ENCODE results near the gene PHRF1.
"Not testable (repeated sequence)": the region's sequence is repeated elsewhere in the genome, so short reads cannot be mapped to it uniquely, and the experiment has no call there.

The PHRF1 gene

DNA sequence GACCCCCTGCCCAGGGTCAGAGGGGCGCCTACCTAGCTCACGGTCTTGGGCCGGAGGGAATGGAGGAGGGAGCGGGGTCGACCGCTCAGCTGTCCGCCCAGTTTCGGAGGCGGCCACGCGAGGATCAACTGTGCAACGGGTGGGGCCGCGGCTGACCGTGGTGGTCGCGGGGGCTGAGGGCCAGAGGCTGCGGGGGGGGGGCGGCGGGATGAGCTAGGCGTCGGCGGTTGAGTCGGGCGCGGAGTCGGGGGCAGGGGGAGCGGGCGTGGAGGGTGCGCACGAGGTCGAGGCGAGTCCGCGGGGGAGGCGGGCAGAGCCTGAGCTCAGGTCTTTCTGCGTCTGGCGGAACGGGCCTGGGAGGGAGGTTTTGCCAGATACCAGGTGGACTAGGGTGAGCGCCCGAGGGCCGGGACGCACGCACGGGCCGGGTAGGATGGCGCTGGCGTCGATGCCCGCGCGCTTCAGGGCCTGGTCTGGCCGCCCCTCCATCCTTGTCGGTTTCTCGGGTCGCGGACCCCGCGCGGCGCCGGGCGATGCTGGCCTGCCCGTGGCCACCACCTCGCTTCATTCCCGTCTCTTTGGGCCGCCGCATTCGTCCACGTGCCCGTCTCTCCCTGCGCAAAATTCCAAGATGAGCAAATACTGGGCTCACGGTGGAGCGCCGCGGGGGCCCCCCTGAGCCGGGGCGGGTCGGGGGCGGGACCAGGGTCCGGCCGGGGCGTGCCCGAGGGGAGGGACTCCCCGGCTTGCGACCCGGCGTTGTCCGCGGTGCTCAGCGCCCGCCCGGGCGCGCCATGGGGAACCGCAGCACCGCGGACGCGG lies 60.5 kb downstream of the PHRF1 start, which contains the start of gene DRD4:
DRD4 (plus strand) TSS at position 759 of the 822 bp plus-strand sequence; CDS start at position 795, 36 bp downstream.
- DNase-seq = no peak

DNA sequence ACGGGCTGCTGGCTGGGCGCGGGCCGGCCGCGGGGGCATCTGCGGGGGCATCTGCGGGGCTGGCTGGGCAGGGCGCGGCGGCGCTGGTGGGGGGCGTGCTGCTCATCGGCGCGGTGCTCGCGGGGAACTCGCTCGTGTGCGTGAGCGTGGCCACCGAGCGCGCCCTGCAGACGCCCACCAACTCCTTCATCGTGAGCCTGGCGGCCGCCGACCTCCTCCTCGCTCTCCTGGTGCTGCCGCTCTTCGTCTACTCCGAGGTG lies 61.0 kb downstream of the PHRF1 start:
- DNase-seq = no peak

DNA sequence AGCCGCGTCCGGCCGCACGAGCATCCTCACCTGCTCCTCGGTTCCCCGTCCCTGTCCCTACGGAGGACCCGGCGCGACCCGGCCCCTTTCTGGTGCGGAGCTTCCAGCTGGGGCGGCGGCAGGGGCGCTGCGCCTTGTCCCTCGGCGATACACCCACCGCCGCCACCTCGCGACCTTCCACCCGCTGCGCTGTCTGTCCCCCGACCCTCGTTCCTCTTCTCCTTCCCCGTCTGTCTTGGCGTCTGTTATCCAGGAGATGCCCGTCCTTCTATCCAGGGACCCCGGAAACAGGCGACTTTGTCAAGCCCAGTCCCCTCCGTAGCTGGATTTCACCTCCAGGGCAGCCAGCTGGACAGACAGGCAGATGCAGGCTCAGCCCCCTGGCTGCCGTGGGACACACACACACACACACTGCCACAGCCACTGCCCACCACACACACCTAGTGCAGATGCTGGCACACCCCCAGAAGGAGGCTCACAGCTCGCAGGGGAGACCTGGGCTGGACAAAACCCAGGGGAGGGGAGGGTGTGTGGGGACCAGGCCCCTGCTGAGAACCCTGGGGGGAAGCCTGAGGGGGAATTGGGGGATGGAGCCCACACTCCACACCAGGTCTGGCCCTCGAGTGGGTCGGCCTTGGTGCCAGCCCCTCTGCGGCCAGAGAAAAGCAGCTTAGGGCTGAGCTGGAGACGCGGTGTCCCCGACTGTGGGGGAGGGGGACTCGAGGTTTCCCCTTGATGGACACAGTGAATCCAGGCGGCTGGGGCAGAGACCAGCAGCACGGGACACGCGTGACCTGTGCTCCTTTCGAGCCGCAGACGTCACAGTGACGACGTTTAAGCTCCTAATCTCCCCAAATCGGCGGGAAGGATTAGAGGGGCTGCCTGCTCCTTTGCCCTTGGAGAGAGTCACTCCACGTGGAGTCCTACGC lies 61.6 kb downstream of the PHRF1 start:
- no peak for DNase-seq

DNA sequence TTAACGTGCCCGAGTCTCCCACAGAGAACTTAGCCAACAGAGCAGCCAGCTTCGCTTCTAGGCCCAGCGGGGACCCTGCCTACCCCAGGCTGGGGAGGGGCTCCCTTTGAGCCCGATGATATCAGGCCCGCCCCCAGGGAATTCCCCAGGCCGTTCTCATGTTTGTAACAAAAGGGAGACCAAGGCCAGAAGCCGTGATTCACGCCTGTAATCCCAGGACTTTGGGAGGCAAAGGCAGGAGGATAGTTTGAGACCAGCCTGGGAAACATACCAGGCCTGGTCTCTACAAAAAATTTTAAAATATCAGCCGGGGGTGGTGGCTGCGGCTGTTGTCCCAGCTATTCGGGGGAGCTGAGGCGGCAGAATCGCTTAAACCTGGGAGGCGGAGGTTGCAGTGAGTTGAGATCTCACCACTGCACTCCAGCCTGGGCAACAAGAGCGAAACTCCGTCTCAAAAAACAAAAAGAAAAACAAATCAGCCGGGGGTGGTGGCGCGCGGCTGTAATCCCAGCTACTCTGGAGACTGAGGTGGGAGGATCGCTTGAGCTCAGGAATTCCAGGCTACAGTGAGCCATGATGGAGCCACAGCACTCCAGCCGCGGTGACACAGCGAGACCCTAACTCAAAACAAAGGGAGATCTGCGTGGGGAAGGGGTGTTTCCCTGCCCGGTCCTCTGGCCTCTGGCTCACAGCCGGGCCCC lies 62.5 kb downstream of the PHRF1 start:
- DNase-seq = no peak

DNA sequence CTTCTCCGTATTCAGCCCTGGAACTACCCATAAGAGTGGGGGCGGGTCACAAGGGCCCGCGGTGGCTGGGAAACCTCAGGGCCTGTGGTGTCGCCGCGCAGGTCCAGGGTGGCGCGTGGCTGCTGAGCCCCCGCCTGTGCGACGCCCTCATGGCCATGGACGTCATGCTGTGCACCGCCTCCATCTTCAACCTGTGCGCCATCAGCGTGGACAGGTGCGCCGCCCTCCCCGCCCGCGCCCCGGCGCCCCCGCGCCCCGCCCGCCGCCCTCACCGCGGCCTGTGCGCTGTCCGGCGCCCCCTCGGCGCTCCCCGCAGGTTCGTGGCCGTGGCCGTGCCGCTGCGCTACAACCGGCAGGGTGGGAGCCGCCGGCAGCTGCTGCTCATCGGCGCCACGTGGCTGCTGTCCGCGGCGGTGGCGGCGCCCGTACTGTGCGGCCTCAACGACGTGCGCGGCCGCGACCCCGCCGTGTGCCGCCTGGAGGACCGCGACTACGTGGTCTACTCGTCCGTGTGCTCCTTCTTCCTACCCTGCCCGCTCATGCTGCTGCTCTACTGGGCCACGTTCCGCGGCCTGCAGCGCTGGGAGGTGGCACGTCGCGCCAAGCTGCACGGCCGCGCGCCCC lies 63.2 kb downstream of the PHRF1 start:
- DNase-seq = no peak

DNA sequence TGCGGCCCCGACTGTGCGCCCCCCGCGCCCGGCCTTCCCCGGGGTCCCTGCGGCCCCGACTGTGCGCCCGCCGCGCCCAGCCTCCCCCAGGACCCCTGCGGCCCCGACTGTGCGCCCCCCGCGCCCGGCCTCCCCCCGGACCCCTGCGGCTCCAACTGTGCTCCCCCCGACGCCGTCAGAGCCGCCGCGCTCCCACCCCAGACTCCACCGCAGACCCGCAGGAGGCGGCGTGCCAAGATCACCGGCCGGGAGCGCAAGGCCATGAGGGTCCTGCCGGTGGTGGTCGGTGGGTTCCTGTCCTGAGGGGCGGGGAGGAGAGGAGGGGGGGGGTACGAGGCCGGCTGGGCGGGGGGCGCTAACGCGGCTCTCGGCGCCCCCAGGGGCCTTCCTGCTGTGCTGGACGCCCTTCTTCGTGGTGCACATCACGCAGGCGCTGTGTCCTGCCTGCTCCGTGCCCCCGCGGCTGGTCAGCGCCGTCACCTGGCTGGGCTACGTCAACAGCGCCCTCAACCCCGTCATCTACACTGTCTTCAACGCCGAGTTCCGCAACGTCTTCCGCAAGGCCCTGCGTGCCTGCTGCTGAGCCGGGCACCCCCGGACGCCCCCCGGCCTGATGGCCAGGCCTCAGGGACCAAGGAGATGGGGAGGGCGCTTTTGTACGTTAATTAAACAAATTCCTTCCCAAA lies 63.9 kb downstream of the PHRF1 start:
- DNase-seq = no peak

DNA sequence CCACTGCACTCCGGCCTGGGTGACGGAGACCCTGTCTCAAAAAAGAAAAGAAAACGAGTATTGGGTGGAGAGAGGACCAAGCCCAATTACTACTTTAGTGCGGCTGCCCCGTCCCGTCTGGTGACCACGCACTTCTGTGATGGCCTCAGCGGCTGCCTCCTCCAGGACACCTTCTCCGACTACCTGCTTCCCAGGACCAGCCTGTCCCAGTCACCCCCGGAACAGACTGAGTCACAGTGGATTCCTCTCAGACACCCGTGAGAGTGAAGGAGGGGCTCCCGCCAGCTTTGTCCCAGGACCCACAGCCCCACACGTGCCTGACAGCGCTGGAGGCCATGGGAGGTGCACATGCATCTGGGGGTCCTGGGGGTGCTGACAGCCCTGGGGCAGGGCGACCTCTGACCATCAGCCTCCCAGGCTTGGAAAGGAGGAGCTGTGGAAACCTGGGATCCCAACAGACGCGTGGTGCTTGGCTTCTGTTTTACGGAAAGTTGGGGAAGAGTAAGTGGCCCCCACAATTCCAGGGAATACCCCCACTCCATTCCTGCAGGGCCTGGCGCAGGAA lies 65.6 kb downstream of the PHRF1 start:
- no peak for DNase-seq

DNA sequence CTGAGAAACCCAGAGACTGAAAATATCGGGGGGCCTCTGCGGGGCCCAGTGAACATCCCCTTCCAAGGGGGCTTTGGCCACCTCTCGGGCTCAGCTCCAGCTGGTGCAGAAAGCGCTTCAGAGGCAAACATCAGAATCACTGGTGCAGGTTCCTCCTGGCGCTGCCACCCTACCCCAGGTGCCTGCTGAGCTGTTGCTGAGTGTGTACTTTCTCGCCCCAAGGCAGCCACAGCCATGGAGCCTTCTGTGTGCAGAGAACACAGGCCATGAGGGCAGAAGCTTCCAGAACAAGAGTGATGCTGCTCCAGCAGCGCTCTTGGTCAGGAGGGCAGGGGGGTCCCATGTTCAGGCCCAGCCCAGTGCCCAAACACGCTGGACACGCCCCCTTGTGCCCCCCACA lies 67.1 kb downstream of the PHRF1 start:
- DNase-seq = no peak

DNA sequence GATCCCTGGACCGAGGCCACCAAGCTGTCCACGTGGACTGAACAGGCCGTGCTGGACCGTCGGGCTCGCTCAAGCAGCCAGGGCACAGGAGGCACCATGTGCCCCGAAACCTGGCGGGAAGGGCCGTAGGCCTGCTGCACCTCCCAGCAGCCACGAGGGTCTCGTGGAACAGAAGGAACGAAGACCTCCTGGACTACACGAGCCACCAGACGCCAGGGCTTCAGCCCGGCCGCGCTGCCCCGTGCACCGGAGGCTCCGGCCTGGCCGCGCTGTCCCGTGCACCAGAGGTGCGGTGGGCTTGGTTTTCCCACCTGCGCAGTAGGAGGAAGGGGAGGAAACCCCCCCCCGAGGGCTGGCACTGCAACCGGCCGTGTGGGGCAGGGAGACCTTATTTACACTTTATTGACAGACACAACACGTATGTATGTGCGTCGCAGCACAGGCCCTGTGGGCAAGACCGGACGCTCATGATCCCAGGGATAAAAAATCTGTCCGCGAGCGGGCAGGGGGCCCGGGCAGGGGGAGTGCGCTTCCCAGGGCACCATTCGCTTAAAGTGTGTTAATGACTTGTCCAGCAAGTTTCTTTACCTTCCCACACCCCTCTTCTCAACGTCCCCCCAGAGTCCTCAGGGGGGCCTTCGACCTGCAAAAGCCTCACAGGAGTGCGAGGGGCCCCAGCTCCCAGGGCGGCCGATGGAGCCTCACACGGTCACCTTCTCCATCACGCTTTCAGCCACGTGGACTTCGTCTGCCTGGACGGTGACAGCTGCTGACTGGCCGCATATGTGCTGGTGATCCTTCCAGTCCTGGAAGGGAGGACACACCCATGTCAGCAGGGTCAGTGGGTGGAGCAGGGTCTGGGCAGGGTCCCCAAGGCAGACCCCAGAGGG lies 67.8 kb downstream of the PHRF1 start:
- DNase-seq = no peak

DNA sequence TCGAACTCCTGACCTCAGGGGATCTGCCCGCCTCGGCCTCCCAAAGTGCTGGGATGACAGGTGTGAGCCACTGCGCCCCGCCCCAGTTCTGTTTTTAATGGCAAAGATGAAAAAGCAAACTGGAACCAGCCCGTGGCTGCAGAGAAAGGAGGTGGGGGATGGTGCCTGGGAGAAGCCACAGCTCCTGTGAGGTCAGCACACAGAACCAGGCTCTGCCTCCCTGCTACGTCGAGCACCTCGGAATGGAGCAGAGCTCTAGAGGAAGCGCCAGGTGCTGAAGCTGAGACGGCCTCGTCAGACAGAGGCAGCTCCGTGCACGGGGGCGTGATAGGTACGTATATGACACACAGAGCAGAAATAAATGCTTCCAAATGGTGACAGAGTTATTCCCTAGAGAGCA lies 69.3 kb downstream of the PHRF1 start:
- no peak for DNase-seq

DNA sequence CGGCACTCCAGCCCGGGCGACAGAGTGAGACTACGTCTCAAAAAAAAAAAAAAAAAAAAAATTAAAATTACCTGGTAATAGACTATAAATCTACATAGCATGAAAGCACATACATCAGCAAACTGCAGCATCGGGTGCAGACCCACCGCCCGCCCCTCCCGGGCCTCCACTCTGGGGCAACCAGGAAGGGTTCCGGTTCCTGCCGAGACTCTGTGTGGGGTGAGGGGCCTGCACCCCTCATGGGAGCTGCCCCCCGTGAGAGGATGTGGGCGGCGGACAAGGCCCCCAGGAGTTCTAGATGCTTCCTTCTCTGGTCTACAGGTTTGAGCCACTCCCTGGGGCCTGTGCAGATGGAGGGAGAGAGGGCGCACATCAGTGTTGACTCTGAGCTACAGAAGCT lies 69.9 kb downstream of the PHRF1 start:
- no peak for DNase-seq

DNA sequence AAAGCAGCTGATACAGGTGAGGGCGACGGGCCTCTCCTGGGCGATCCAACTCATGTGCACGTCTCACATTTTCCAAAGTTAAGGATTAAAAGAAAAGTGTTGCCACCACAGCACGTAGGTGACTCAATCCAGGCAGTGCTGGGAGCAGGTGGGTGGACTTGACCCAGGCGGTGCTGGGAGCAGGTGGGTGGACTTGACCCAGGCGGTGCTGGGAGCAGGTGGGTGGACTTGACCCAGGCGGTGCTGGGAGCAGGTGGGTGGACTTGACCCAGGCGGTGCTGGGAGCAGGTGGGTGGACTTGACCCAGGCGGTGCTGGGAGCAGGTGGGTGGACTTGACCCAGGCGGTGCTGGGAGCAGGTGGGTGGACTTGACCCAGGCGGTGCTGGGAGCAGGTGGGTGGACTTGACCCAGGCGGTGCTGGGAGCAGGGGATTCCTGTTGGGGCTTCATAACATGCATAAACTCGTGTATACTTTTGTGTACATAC lies 71.4 kb downstream of the PHRF1 start:
- not testable (repeated sequence) for DNase-seq

DNA sequence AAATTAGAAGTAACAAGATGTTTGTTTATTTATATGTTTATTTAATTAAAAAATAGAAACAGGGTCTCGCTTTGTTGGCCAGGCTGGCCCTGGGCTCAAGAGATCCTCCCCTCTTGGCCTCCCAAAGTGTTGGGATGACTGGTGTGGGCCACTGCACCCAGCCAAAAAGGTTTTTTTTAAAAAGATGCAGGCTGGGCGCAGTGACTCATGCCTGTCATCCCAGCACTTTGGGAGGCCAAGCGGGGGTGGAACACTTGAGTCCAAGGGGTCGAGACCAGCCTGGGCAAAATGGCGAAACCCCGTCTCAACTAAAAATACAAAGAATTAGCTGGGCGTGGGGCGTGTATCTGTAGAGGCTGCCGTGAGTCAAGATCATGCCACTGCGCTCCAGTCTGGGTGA lies 74.2 kb downstream of the PHRF1 start:
- DNase-seq = no peak

DNA sequence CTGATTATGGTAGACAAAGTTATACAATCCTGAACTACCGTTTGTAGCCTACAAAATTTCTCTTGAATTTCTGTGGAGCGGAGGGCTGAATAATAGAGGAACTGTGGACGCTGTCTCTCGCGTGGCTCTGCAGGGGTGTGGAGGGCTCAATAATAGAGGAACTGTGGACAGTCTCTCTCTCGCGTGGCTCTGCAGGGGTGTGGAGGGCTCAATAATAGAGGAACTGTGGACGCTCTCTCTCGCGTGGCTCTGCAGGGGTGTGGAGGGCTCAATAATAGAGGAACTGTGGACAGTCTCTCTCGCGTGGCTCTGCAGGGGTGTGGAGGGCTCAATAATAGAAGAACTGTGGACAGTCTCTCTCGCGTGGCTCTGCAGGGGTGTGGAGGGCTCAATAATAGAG lies 76.9 kb downstream of the PHRF1 start:
- not testable (repeated sequence) for DNase-seq

DNA sequence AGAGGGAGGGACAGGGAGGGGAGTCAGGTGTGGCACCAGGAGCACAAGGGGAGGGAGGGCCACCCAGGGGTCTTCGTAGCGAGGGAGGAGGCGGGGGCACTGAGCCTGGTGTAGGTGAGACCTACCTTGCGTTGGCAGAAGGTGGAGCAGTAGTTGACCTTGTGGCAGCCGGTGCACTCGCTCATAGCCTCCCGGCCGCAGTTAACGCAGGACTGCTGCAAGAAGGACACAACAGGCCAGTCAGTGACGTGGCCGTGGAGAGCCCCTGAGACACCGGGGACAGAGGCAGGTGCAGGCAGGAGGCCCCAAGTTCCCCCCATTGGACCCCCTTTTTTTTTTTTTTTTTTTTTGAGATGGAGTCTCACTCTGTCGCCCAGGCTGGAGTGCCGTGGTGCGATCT lies 77.6 kb downstream of the PHRF1 start:
- DNase-seq = no peak

DNA sequence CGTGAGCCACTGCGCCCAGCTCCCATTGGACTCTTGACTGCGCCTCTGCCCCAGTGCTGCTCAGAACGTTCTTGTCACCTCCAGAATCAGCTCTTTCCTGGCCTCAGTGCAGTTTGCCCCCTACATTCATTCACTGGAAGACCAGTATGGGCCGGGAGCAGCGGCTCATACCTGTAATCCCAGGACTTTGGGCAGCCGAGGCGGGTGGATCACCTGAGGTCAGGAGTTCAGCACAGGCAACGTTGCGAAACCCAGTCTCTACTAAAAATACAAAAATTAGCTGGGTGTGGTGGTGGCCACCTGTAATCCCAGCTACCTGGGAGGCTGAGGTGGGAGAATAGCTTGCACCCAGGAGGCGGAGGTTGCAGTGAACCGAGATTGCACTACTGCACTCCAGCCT lies 78.2 kb downstream of the PHRF1 start:
- DNase-seq = not testable (repeated sequence)

DNA sequence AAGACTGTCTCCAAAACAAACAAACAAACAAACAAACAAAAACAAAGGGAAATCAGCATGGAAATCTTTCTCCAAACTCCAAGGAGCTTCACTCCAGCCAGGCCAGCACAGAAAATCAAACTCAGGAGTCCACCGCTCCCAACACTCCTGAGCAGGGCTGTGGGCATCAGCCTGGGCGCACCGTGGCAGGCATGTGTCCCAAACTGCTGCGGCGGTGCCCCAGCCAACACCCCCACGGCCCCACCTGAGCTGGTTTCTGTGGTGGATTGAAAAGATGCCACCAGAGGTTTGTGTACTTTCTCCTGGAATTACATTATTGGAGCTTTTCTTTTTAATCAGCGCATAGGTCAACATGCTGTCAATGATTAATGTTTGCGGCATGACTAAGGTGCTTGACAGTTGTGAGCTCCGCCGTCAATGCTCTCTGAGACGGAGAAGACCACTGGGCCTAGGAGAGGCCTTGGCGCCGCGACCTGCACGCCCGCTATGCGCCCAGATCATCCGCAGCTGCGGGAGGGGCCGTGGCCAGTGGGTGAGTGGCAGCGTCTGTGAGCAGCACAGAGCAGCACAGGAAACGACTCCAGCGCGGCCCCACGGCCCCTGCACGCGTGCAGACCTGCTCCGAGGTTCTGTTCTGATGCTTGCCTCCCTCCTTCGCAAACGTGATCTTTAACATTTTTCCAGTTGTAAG lies 78.9 kb downstream of the PHRF1 start:
- DNase-seq = no peak

DNA sequence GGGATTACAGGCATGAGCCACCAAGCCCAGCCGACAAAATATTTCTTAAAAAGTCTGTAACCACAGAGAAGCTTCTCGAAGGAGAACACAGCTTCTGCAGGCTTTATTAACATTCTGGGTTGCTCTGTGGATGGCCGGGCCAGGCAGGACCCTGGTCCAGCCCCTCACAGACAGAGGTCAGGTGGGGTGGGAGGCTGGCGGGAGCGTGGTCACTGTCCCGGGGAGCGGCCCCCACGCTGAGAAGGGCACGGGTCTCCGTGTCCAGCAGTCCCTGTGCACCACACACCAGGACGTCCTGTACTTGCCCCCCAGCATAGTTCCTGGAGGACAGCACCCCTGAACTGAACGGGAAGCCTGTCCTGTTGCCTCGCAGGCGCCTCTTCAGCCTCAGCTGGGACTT lies 80.2 kb downstream of the PHRF1 start:
- no peak for DNase-seq

DNA sequence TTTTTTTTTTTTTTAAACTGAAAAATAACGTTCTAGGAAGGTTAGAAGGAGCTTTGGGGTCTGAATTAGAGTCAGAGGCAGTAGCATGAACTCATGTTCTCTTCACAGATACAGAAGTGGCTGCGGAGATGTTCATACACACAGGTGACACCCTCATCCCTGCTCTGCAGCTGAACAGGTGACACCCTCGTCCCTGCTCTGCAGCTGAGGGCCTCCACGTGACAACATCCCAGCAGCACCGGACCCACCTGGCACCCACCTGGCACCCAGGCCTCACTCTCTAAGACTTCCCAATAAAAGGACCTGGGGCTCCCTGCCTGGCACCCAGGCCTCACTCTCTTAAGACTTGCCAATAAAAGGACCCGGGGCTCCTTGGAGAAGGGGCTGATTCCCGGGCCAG lies 80.6 kb downstream of the PHRF1 start:
- DNase-seq = no peak

DNA sequence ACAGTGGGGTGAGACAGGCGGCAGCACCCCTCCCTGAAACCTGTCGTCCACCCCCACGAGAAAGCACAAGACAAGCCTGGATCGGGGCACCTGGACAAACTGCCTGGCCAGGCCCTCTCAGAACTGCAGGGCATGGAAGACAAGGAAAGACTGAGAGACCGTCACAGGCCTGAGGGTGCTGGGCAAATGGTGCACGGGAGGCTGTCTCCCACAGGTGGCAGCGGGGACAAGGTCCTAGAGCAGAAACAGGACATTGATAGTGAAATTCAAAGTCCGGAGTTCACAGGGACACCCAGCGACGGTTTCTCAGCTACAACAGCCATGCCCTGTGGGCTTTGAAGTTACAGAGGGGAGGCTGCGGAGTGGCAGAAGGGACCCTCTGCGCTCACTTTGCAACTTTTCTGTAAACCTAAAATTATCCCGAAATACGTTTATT lies 81.4 kb downstream of the PHRF1 start:
- DNase-seq = no peak
